Spleen (tissue), 7 donors: ENCODE data around the gene WASHC3.

ENCODE experiments used
- CTCF ChIP-seq, 11 experiments: fragments of 200-600 bp in 7 of 11; fragments of 450-650 bp in 4 of 11; sonication (generic) in 4 of 11; IDR thresholded peaks in 8 of 11; conservative IDR thresholded peaks in 3 of 11; 1 replicate in 7 of 11; 2 replicates in 4 of 11; pipeline versions ENCODE4 v1.4.0 to v1.8.0; 2016 to 2021; ENCODE audit warnings: antibody characterized with exemption in 11 of 11, inconsistent platforms in 4 of 11, mild to moderate bottlenecking in 1 of 11
- POLR2A ChIP-seq, 3 donors: fragments of 450-650 bp; IDR thresholded peaks; one replicate each; pipeline ENCODE4 v1.5.1; 2017; ENCODE audit warnings: antibody characterized with exemption in 3 of 3, mild to moderate bottlenecking in 1 of 3
- POLR2AphosphoS5 ChIP-seq, 3 donors: sonication (generic); formaldehyde crosslinking; IDR thresholded peaks; one replicate each; pipeline ENCODE4 v1.5.1; 2017; ENCODE audit warnings: antibody characterized with exemption in 3 of 3
- donor health status: DM: no; HTN: no; CAD: no; lungs with moderate emphysema.
- donor health status: DM: no; HTN: no; CAD: no.
- donor health status: DM: no; HTN: no; CAD: no.

- TF ChIP-seq POLR2AphosphoS5 (IDR thresholded peaks at IDR 0.05), result no peak
- no peak for TF ChIP-seq CTCF (IDR thresholded peaks at IDR 0.05 in 8 of 11, conservative IDR thresholded peaks at IDR 0.05 in 3 of 11)
- no peak for TF ChIP-seq POLR2A (IDR thresholded peaks at IDR 0.05)
Measured at GRCh38 chr12:102069707-102070106, 7.9 kb upstream of the WASHC3 start.
